Measurements from ENCODE around the gene CABP7.

- no peak for TF ChIP-seq SUZ12 (IDR thresholded peaks at IDR 0.05; ENCODE audit: extremely low read depth, insufficient read depth, insufficient read length)
- TF ChIP-seq ZNF274 (IDR thresholded peaks at IDR 0.05; ENCODE audit: low read depth, low read length) = no peak
These were observed 25.1 kb downstream of the CABP7 start for GRCh38 chr22:29744902-29745301.

Measured in NT2/D1 (cell line).